NCI-H748 (cell line): ENCODE measurements around the gene TRIM14.
"Not testable (repeated sequence)": the region's sequence is repeated elsewhere in the genome, so short reads cannot be mapped to it uniquely, and the experiment has no call there.

Experiments used
- DNase-seq: peaks from one replicate; lab custom pipeline; 2025; ENCODE audit not compliant: unreplicated experiment; lab: John Stamatoyannopoulos, UW

TRIM14 gene

GRCh38 chr9:98020476-98021145 lies 98.4 kb downstream of the TRIM14 start:
- DNase-seq: no peak

- DNase-seq: not testable (repeated sequence)
Observed at GRCh38 chr9:98019869-98020268, 99.2 kb downstream of the TRIM14 start.
